DND-41 (cell line): ENCODE data around the gene ERC2.

Experiments
- EZH2 ChIP-seq: IDR thresholded peaks from 3 replicates; pipeline ENCODE4 v1.6.1; 2012; ENCODE audit warnings: borderline replicate concordance, low read depth, mild to moderate bottlenecking, moderate library complexity, low read length, inconsistent platforms; ENCODE audit not compliant: severe bottlenecking
- TF ChIP-seq, protein P1 (sequence below): IDR thresholded peaks from 2 replicates; pipeline ENCODE4 v1.5.1; 2012; ENCODE audit warnings: borderline replicate concordance, low read length, moderate library complexity, mild to moderate bottlenecking; ENCODE audit not compliant: poor library complexity, severe bottlenecking; ENCODE audit errors: extremely low read depth

GRCh38 chr3:55545995-55546394 is 922.3 kb downstream of the ERC2 start:
- TF ChIP-seq, protein P1, sequence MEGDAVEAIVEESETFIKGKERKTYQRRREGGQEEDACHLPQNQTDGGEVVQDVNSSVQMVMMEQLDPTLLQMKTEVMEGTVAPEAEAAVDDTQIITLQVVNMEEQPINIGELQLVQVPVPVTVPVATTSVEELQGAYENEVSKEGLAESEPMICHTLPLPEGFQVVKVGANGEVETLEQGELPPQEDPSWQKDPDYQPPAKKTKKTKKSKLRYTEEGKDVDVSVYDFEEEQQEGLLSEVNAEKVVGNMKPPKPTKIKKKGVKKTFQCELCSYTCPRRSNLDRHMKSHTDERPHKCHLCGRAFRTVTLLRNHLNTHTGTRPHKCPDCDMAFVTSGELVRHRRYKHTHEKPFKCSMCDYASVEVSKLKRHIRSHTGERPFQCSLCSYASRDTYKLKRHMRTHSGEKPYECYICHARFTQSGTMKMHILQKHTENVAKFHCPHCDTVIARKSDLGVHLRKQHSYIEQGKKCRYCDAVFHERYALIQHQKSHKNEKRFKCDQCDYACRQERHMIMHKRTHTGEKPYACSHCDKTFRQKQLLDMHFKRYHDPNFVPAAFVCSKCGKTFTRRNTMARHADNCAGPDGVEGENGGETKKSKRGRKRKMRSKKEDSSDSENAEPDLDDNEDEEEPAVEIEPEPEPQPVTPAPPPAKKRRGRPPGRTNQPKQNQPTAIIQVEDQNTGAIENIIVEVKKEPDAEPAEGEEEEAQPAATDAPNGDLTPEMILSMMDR: no peak
- no peak for TF ChIP-seq EZH2
